NCI-H187 treated with DMSO at 0.1 percent for 48 hours (cell line): ENCODE results near the gene BLID.

Experiments used
- DNase-seq: peaks from one replicate; lab custom pipeline; 2025; lab: John Stamatoyannopoulos, UW

BLID gene

DNA sequence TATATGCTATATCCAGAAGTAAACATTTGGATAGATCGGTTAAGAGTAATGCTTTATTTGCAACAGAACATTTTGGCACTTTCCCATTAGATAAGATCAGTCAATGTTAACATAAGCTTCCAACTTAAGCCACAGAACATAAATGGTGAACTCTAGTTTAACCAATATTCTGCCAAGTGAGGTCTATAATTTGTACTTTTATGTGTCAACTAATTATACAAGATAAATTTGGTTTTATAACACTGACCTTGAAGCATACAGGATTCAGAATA, 23.5 kb upstream of the BLID start:
- no peak for DNase-seq

DNA sequence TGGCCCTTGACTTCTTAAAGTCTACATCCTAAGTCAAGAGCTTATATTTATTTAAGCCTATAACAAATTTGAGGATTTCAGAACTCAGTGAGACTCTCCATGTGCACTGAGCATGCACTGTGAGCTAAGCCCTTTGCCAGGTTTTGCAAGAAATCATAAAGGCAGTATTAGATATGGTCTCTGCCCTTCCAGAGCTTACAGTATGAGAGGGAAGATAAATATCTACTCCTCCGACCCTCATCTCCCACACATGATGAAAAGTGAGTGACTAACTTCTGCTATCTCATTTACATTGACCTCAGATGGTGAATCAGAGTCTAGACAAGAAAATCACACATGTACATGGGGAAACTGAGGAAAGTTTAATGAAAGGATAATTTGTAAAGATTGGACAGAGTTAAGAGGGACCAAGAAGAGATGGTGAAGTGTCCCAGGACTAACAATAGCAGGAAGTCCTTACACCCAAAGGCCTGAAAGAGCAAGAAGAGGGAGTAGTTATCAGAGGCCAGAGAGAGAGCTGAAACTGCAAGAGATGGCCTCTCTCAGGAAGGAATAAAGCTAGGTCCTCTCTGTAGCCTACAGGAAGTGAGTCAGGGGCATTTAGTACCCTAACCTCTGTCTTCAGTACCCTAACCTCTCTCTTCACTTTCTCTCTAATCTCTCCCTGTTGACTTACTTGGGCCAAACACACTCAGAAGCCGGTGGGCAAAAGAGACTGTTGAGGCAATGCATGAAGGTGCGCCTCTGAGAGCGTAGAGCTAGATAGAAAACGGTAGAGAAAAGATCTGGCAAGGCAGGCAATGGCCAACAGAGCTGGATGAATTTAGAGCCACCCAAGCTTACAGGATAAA, 23.0 kb upstream of the BLID start:
- no peak for DNase-seq

DNA sequence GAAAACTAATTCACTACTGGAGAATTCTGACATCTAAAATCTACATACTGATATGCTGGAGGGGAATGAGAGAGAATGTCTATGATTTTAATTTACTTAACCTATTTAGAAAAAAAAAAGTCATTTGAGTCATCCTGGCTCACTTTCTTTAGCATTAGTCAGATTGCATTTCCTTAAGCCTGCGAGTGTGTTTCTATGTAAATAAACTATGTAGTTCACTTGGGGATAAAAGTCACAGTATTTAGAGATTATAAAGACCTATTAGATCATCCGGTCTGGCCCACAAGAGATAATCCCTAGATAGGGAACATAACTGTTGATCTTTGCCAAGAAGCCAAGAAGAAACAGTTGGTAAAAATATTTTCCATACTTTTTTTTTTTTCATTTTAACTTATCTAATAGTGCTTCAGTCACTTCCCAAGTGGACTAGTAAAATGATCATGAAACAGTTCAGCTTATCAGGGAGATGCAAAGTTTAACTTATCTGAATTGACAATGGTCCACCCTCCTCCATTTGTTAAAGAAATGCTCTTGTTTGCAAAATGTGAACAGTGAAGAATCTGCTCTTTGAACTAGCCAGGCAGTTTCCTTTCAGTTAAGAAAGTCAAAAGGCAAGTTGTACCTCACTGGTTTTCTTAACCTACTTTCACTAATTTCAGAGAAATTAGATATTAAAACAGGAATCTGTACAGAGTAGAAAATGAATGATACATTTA, 21.2 kb upstream of the BLID start:
- no peak for DNase-seq

DNA sequence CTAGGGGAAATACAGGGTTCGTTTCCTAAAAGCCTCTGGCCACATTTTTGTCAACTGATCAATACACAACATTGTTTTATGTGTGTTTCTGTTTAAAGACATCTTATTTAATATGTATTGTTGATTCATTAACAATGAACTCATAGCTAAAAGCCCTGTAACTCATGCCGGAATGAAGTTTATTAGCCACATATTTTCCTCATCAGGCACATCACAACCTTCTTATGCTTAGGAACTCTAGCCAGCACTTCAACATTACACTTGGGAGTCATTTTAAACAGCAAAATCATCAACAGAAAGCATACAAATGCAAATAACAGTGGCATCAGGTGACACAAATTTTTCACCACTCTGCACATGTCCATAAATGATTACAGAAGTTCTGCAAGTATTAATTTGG, 15.1 kb upstream of the BLID start:
- no peak for DNase-seq

DNA sequence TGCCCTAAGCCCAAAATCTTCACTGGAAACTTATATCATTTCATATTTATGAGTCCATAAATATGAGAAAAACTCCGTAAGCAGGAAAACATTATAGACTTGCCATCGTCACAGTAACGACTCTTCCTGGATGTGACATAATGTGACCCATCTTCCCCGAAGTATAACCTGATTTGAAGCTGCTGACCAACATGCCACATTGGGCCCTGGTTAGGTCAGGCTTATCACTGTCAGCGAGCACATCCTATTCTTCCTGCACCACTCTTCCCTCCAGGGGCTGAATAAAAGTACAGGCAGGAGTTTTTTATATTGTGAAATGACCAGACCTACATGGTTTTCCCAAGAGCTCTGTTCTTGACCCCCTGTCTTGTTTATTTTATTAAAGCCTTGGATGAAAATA, 12.1 kb upstream of the BLID start:
- no peak for DNase-seq

DNA sequence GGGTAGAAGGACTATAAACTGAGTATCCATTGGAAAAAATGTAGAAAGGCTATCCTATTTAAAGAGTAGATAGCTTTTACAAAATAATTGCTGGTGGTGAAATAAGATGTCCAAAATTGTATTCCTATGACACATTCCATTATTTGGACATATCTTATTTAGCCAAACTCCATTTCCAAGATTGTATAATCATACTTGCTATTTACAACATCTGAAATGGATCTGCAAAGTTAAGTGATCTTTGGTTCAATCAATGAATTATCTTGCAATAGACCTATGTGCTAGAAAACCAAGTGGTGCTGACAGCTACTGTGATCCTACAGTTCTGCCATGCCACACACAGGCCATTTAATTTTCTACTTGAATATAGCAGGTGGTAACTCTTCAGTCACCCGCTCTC, 11.0 kb upstream of the BLID start:
- no peak for DNase-seq

DNA sequence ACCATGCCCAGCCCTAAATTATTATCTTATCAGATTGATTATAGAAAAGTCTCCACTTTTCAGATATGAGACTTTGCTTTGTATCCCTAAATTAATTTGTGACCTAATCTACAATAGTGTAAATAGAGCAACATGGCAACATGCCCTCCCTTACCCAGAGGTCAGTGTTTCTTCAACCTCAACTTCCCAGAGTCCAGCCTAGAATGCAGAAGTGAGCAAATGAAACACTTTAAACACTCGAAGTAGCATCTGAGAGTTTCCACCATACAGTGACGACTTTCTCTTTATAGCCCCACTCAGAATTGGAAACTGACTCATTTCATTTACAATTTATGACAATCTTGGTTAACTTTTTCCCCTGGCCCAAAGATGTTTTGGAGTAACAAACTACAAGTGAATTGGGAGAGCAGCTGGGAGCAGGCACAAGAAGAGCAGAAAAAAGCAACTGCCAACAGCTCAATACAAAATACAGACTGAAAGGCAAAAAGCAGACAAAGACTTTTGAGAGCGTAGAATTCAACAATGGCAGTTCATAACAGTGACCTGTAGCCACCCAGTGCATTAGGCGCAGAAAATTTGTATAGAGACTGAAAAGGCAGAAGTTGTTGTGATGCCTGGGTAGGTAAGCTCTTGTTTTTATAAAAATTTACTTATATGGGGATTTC, 10.1 kb upstream of the BLID start:
- no peak for DNase-seq

DNA sequence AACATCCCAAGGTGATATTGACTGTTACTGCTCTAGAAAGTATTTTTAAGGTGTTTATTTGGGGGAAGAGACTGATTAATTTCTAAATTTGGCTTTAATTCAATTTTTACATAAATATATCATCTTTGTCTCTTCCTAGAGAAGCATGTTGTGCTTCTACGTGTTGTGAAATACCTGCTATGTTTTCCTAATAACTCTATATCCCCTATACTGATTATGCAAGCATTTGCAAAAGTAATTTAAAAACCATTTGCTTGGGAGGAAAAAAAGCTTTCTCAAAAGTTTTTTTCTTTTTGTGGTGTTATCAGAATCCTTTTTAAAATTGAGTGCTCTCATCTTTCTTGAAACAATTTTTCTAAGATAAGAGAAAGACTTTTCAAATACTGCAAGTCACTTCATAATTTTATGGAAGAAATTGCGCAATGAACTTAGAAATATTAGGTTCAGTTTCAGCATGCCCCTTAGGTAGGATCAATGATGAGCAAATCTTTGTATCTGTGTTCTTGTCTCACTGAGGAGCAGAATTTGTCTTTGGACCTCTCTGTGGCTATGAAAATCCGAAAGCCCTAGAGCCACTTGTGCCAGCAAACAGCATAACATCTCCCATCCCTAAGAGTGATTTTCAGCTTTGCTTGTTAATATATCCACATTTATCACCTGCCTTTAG, 7.4 kb upstream of the BLID start:
- DNase-seq, result no peak

DNA sequence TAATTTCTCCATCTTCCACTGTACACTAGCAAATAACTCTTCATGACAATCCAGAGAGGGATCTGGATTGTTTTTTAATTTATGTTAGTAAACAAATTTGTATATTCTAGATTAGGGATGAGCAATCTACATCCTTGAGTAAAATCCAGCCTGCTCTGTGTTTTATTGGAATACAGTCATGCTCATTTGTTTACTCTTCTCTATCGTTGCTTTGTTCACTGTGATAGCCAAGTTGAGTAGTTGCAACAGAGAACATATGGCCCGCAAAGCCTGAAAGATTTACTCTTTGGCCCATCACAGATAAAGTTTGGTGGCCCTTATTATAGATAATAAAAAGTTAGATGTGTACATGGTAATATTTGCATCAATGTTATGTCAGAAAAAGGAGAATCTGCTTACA, 6.2 kb upstream of the BLID start:
- DNase-seq, result no peak

DNA sequence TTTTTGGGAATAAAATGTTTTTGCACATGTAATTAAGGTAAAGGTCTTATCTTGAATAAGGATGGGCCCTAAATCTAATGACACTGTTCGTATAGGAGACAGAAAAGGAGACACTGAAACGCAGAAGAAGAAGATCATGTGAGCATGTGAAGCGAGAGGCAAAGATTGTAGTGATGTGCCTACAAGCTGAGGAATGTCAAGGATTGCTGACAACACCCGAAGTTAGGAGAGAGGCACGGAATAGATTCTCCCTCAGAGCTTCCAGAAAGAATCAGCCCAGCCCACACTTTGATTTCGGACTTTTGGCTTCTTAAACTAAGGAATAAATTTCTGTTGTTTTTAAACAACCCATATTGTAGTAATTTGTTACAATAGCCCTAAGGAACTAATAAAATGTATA, 4.1 kb upstream of the BLID start:
- no peak for DNase-seq

DNA sequence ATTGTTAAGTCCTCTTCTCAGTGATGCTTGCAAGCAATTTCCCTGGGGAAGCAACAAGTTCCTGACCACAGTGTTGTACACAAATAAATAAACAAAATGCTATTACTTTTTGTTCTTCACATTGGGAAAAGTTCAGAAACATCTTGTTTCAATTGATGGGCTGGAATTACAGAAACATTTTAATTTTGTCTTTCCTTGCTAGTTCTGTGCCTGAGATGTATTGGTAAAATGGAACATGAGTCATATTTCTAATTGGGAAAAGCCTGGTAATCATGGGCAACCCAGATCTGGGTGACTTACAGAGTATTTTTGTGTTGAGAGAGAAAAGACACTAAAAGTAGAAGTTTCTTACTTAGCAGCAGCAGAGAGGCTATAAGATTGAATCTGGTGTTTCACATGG, 576 bp upstream of the BLID start:
- DNase-seq, result no peak

DNA sequence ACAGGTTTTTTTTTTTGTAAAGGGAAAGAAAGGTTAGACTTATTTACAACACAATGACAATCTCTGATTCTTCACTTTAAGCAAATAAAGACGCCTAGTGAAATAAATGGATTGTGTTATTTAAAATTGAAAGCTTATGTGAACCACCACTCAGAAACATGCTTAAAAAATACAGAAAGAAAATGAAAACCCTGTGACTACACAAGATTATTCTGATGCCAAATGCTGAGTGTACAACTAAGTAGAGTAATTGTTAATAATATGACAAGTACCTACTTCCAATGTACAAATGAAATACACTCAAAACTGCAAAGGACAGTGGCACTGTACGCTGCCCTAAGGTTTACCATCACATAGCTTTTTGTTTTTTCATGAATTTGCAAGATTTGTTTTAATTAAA, 1.0 kb downstream of the BLID start:
- no peak for DNase-seq

DNA sequence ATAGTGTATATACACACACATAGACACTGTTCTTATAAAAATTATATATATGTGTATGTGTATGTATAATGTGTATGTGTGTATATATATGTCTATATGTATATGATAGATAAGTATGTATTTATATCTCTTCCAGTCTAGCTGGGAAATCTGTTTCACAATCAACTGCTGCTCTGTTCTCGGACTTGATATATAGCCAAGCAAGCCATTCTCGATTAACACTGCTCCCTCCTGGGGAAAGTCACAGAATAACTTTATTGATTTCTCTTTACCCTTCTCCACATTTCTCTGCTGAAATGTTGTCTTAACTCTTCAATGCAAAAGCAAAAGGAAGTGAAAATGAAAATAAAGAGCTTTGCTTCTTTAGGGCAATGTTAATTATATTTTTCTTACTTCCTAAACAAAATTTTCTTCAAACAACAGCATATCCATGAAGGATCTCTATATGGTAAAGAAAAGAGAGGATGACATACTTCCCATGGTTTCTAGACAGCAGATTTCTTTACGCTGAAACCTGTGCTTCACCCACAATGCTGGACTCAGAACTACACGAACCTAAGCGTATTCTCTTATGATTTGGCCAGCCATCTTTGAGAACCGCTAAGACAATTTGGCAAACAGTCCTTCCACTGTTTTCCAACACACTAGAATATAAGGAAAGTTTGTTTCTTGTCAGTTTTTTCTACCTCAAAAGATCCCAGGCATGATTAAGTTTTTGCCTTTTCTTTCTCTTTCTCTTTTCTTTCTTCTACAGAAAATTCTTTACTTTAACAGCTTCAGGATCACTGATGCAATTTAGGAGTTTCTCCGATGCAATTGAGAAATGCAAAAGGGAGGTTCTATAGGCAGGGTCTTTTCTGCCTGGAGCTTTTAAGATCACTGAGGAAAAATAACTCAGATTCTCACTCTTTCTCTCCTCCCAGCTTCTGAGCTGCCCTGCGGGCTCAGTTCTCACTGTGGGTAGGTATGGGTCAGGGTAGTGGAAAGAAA, 1.9 kb downstream of the BLID start:
- no peak for DNase-seq

DNA sequence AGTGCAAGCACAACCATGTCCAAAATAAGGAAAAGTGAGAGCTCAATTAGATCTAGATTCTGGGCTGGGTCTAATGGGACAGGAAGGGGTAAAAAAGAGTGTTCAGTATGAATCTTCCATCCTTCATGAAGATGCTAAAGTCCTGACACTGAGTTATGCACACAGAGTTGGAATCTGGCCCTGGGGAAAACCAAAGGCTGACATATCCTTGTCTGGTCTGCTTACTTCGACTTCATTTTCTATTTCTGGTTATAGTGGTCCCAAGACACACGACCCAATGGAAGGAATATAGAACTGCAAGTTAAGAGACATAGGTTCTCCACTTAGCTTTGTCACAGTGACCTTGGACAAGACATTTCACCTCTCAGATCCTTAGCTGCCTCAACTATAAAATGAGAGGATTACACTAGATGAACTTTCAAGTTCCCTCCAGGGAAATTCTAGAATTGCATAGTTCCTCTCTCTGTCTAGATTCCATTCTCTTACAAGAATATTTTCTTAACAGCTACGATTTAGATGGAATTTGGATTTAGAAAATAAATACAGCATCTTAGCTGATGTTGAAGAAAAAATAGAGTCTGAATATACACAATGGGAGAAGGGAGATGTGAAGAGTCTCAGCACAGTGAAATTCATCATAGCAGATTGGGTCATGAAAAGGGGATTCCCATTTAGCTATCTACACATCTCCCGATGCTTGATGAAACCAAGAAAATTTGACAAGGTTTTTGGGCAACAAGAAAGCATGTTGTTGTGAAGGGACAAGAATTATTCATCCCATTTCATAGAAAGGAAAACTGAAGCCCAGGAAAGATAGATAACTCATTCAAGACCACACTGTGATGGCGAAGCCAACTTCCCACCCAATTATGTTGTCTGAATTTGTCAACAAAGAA, 3.3 kb downstream of the BLID start:
- no peak for DNase-seq

DNA sequence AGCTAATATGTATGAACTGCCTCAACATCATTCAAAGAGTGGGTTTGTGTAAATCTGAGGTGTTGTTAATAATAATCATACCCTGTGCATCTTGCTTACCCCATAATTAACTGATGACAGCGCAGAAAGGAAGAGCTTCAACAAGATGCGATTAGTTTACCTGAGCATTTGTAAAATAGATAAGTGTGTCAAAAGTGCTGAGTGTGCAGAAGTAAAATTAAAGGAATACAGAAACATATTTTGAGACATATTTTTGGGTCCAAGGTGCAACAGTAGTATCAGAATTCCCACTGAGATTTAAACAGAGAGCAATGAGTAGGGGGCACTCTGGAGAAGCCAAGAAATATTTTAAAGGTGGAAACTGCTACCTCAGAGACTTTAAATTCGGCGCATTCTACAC, 6.1 kb downstream of the BLID start:
- no peak for DNase-seq

DNA sequence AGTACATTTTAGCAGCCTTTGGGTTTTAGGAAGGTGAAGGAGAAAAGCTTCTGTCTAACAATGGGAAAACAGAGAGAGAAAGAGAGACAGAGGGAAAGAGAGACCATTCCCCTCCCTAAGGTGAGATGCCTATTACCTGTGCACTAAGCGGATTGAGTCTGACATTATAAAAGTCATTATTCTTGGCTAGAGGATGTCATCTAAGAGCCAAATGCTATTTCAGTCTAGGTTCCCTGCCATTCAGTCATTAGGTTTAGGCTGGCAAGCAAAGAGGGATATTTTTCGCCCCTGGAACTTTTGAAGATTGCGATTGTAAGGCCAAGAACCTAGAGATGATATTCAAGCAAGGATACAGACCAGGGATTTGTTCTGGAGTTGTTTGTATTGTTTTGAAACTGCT, 7.2 kb downstream of the BLID start:
- DNase-seq, result no peak

DNA sequence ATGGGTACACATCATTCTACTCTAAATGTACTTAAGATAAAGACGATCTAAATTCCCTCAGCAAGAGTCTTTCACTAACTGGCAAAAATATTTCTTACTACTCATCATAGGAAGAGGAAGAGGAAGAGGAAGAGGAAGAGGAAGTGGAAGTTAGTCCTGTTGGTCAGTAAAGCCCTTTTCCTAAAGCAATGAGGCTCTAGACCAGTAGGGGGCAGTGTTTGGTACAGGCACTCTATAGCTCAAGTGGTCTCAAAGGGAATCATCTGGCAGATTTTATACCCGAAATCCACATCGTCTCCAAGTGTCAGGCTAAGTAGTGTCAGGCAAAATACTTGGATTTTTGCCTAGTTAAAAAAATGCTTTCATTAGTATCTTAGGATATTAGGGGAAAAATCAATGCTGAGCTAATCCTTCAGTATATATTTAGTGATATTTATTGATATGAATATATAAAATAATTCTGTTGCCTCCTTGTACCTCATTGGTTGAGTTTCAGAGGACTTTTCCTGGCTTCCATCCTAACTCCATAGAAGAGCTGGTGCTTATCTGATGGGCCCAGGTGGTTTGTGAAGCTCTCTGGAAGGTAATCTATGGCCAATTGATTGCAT, 7.7 kb downstream of the BLID start:
- peak; percentile 78 for DNase-seq

DNA sequence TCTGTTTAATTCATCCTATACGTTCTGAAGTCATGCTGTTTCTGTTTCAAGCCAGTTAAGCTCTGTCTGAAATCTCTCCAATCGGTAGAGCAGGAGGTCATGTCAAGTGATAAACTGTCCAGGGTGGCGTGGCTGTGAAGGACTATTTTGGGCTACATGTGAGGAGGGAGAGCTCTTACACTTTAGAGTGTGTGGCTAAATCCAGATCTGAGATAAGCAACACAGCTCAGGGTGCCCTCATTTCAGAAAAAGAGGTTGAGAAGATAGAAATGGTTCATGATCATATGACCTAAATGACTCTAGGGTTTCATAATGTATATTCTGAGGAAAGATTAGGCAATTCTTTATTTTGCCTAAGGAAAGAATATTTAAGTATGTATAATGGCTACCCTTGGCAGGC, 8.4 kb downstream of the BLID start:
- no peak for DNase-seq

DNA sequence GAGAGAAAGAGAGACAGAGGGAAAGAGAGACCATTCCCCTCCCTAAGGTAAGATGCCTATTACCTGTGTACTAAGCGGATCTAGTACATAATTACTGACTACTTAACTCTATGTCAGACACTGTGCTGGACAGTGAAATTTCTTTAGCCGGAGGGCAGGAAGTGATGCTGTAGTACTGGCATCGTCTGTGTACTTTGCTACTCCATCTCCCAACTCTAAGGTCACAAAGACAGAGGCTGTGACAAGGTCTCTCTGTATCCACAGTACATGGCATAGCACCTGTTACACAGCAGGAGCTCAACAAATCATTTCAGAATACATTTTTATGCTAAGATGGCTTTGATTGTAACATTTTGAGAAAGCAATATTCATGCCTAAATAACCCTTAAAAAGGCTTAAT, 9.0 kb downstream of the BLID start:
- DNase-seq, result no peak
